Muscle of leg (tissue), 11 donors: ENCODE measurements around the gene EXOC4. TPM values are rescaled to one million over a fixed set of nuclear protein-coding genes. Genes with fewer than 3 reads are reported as not detected.
A peak's percentile ranks its signal among the peaks of the same experiment; 100 is the strongest.

Source experiments
- DNase-seq: peaks from one replicate; pipeline ENCODE4 v3.0.0; 2013
- H3K27ac ChIP-seq: one replicate; pipeline ENCODE4 v1.5.1; 2013; ENCODE audit warnings: mild to moderate bottlenecking, low read length, control low read depth
- H3K27me3 ChIP-seq: one replicate; pipeline ENCODE4 v1.6.1; 2013; ENCODE audit warnings: low read length; ENCODE audit not compliant: control insufficient read depth, insufficient read depth
- H3K36me3 ChIP-seq: one replicate; pipeline ENCODE4 v1.6.1; 2013; ENCODE audit warnings: low read length; ENCODE audit not compliant: control insufficient read depth, insufficient read depth
- H3K4me1 ChIP-seq: one replicate; pipeline ENCODE4 v1.6.1; 2013; ENCODE audit warnings: low read length; ENCODE audit not compliant: control insufficient read depth, insufficient read depth
- H3K4me3 ChIP-seq: one replicate; pipeline ENCODE4 v1.5.1; 2013; ENCODE audit warnings: low read length, control low read depth
- H3K9me3 ChIP-seq: replicated peaks from 2 replicates; pipeline ENCODE4 v1.6.1; 2013; ENCODE audit warnings: low read depth, low read length; ENCODE audit not compliant: control insufficient read depth
- WGBS: methylation state at CpG from one replicate; pipeline ENCODE4 v1.1.5; 2013; ENCODE audit warnings: missing lambda C conversion rate; ENCODE audit not compliant: insufficient coverage; 5-methylcytosine and 5-hydroxymethylcytosine counted together
- polyA plus RNA-seq, 8 donors: library from polyadenylated mRNA; unstranded; fragments of 120-200 nt; gene quantifications; one replicate each; pipeline versions ENCODE4 v1.2.1 to v1.2.3, GENCODE V29; 2013; ENCODE audit warnings: inconsistent platforms in 1 of 8, low replicate concordance in 1 of 8; ENCODE audit not compliant: insufficient read length in 8 of 8, insufficient read depth in 1 of 8
- total RNA-seq: library from RNA; stranded (reverse); fragments of 120-200 nt; gene quantifications from one replicate; pipeline ENCODE4 v1.2.4, GENCODE V29; 2013

Gene EXOC4
- total and polyA plus RNA-seq, 9 donors = 37.3 to 64.9 (median 41.1) TPM

- no peak overlapping the region for H3K27ac ChIP-seq
- WGBS = no CpG with 5 or more reads among the region's 6 CpGs
Observed at GRCh38 chr7:133859871-133860450, 607.1 kb downstream of the EXOC4 start.

GRCh38 chr7:133860628-133861335 is 607.9 kb downstream of the EXOC4 start:
- Histone ChIP-seq H3K9me3 (no peaks in the 10 kb centered on the region), H3K4me1 (peaks cover 6% of the 10 kb centered on the region), H3K4me3 (no peak overlapping the region), H3K36me3 (no peaks in the 10 kb centered on the region), H3K27ac (no peak overlapping the region), H3K27me3 (no peaks in the 10 kb centered on the region)
- no CpG with 5 or more reads among the region's 1 CpG for WGBS
- peak; percentile 19 for DNase-seq

More at GRCh38 chr7:133859871-133860450, 607.1 kb downstream of the EXOC4 start:
- peak; percentile 38 for DNase-seq
- Histone ChIP-seq H3K36me3 (no peaks in the 10 kb centered on the region), H3K27me3 (no peaks in the 10 kb centered on the region), H3K4me1 (peaks cover 6% of the 10 kb centered on the region), H3K9me3 (no peaks in the 10 kb centered on the region), H3K4me3 (no peak overlapping the region)

GRCh38 chr7:133861876-133862275 is 609.0 kb downstream of the EXOC4 start:
- peaks cover 6% of the 10 kb centered on the region for H3K4me1 ChIP-seq
- H3K36me3 ChIP-seq = no peaks in the 10 kb centered on the region
- H3K27me3 ChIP-seq = no peaks in the 10 kb centered on the region
- H3K9me3 ChIP-seq = no peaks in the 10 kb centered on the region
- no peak overlapping the region for H3K27ac ChIP-seq
- no peak for DNase-seq
- H3K4me3 ChIP-seq = no peak overlapping the region
- whole genome bisulfite sequencing = no CpG with 5 or more reads among the region's 4 CpGs

GRCh38 chr7:133863362-133864061 is 610.6 kb downstream of the EXOC4 start:
- H3K27ac ChIP-seq = no peak overlapping the region
- no peaks in the 10 kb centered on the region for H3K9me3 ChIP-seq
- DNase-seq = no peak
- no CpG with 5 or more reads among the region's 1 CpG for WGBS
- peaks cover 6% of the 10 kb centered on the region for H3K4me1 ChIP-seq
- no peaks in the 10 kb centered on the region for H3K27me3 ChIP-seq
- H3K4me3 ChIP-seq = no peak overlapping the region
- no peaks in the 10 kb centered on the region for H3K36me3 ChIP-seq

GRCh38 chr7:133869556-133869955 is 616.7 kb downstream of the EXOC4 start:
- Histone ChIP-seq H3K4me3 (no peak overlapping the region), H3K4me1 (no peaks in the 10 kb centered on the region), H3K27me3 (no peaks in the 10 kb centered on the region), H3K36me3 (no peaks in the 10 kb centered on the region), H3K27ac (no peak overlapping the region), H3K9me3 (no peaks in the 10 kb centered on the region)
- DNase-seq = no peak
- no CpG with 5 or more reads among the region's 1 CpG for WGBS

- WGBS = no CpG with 5 or more reads among the region's 1 CpG
- no peak for DNase-seq
- Histone ChIP-seq H3K36me3 (no peaks in the 10 kb centered on the region), H3K4me1 (no peaks in the 10 kb centered on the region), H3K27me3 (no peaks in the 10 kb centered on the region), H3K27ac (no peak overlapping the region), H3K9me3 (no peaks in the 10 kb centered on the region), H3K4me3 (no peak overlapping the region)
Observed at GRCh38 chr7:133871757-133872156, 618.9 kb downstream of the EXOC4 start.

GRCh38 chr7:133873187-133873586 is 620.3 kb downstream of the EXOC4 start:
- Histone ChIP-seq H3K27ac (no peak overlapping the region), H3K9me3 (no peaks in the 10 kb centered on the region), H3K36me3 (no peaks in the 10 kb centered on the region), H3K4me3 (no peak overlapping the region), H3K4me1 (no peaks in the 10 kb centered on the region), H3K27me3 (no peaks in the 10 kb centered on the region)
- WGBS = 75% methylated on average over 1 of the region's 4 CpGs
- no peak for DNase-seq

- no peak overlapping the region for H3K27ac ChIP-seq
- no CpG with 5 or more reads among the region's 2 CpGs for WGBS
- DNase-seq = no peak
- no peaks in the 10 kb centered on the region for H3K9me3 ChIP-seq
- no peaks in the 10 kb centered on the region for H3K36me3 ChIP-seq
- H3K4me3 ChIP-seq = no peak overlapping the region
- no peaks in the 10 kb centered on the region for H3K4me1 ChIP-seq
- no peaks in the 10 kb centered on the region for H3K27me3 ChIP-seq
Observed at GRCh38 chr7:133873631-133874030, 620.8 kb downstream of the EXOC4 start.

GRCh38 chr7:133883591-133883990 is 630.7 kb downstream of the EXOC4 start:
- no CpG with 5 or more reads among the region's 3 CpGs for WGBS
- no peak overlapping the region for H3K27ac ChIP-seq
- no peaks in the 10 kb centered on the region for H3K36me3 ChIP-seq
- no peaks in the 10 kb centered on the region for H3K9me3 ChIP-seq
- no peaks in the 10 kb centered on the region for H3K27me3 ChIP-seq
- DNase-seq = no peak
- H3K4me1 ChIP-seq = no peaks in the 10 kb centered on the region
- no peak overlapping the region for H3K4me3 ChIP-seq

- no peak for DNase-seq
- Histone ChIP-seq H3K9me3 (no peaks in the 10 kb centered on the region), H3K4me1 (no peaks in the 10 kb centered on the region), H3K4me3 (no peak overlapping the region), H3K27ac (no peak overlapping the region), H3K27me3 (no peaks in the 10 kb centered on the region), H3K36me3 (no peaks in the 10 kb centered on the region)
- no CpG with 5 or more reads among the region's 5 CpGs for WGBS
Observed at GRCh38 chr7:133885213-133885612, 632.3 kb downstream of the EXOC4 start.
